K562 (cell line): ENCODE results near the gene UBE2O. TPM values are rescaled to one million over a fixed set of nuclear protein-coding genes. Genes with fewer than 3 reads are reported as not detected.

Experiments
- BHLHE40 ChIP-seq: IDR thresholded peaks from 2 replicates; pipeline ENCODE4 v1.6.1; 2011; ENCODE audit warnings: low read length, improper control_type of control experiment
- CBX5 ChIP-seq: IDR thresholded peaks from 2 replicates; pipeline ENCODE4 v1.6.1; 2014; ENCODE audit warnings: low read depth, borderline replicate concordance
- FOXM1 ChIP-seq, 2 experiments: fragments of 450-650 bp in 1 of 2; sonication (generic) in 1 of 2; formaldehyde crosslinking in 1 of 2; IDR thresholded peaks; 2 replicates each; pipeline versions ENCODE4 v1.6.1 to v1.9.0; 2017 to 2022; ENCODE audit warnings: low read depth in 2 of 2, mild to moderate bottlenecking in 2 of 2, missing genetic modification reagents in 1 of 2, moderate library complexity in 1 of 2
- MIER1 ChIP-seq: fragments of 450-650 bp; IDR thresholded peaks from 2 replicates; pipeline ENCODE4 v1.6.1; 2016; ENCODE audit warnings: antibody characterized with exemption, mild to moderate bottlenecking, low read depth
- POLR2AphosphoS5 ChIP-seq: IDR thresholded peaks from 2 replicates; pipeline ENCODE4 v1.6.1; 2011; ENCODE audit warnings: mild to moderate bottlenecking, low read depth, low read length, moderate library complexity; ENCODE audit not compliant: control insufficient read depth, insufficient read depth
- PRPF4 ChIP-seq: fragments of 200-400 bp; formaldehyde crosslinking; IDR thresholded peaks from one replicate; pipeline ENCODE4 v1.6.1; 2017; ENCODE audit warnings: low read length, low read depth, mild to moderate bottlenecking; ENCODE audit not compliant: insufficient read depth, poor library complexity, severe bottlenecking
- RCOR1 ChIP-seq, 2 experiments: IDR thresholded peaks; 2 replicates each; pipeline ENCODE4 v1.6.1; 2012; ENCODE audit warnings: low read depth in 2 of 2, low read length in 2 of 2, borderline replicate concordance in 1 of 2, improper control_type of control experiment in 1 of 2
- RNF2 ChIP-seq: sonication (generic); IDR thresholded peaks from 2 replicates; pipeline ENCODE4 v1.6.1; 2016
- TRIM24 ChIP-seq, 2 experiments: fragments of 450-650 bp; IDR thresholded peaks; 2 replicates each; pipeline ENCODE4 v1.6.1; 2016
- ZNF764 ChIP-seq: fragments of 250-450 bp; sonication (Bioruptor Pico); IDR thresholded peaks from 2 replicates; pipeline ENCODE4 v1.4.0; 2020; ENCODE audit warnings: low read depth, mild to moderate bottlenecking, moderate library complexity
- polyA plus RNA-seq, 8 experiments: library from polyadenylated mRNA; depleted of rRNA in 4 of 8; stranded (reverse) in 5 of 8; unstranded in 3 of 8; fragments of >200 nt; fragmentation: Nextera tagmentation in 2 of 8; fragmentation: Illumina TruSeq in 1 of 8; extraction: Ambion mirVana in 2 of 8; extraction: Trizol in 1 of 8; gene quantifications; 2 replicates each; pipeline versions ENCODE4 v1.2.1 to v1.2.3, GENCODE V29; 2011 to 2014; ENCODE audit warnings: inconsistent platforms in 1 of 8, missing spikeins in 1 of 8
- total RNA-seq, 7 experiments: library from RNA; depleted of rRNA in 6 of 7; stranded (reverse); fragments of >200 nt in 6 of 7; fragmentation: Illumina TruSeq in 2 of 7; extraction: Trizol in 2 of 7; gene quantifications; 2 replicates each; pipeline versions ENCODE4 v1.2.1 to v1.2.3, GENCODE V29; 2011 to 2021; ENCODE audit warnings: low replicate concordance in 1 of 7
- TF ChIP-seq, protein P1 (sequence below): sonication (generic); formaldehyde crosslinking; IDR thresholded peaks from 2 replicates; pipeline ENCODE4 v1.8.1; 2023; ENCODE audit warnings: missing genetic modification reagents, mild to moderate bottlenecking, borderline replicate concordance
- TF ChIP-seq, protein P2 (sequence below): sonication (generic); formaldehyde crosslinking; IDR thresholded peaks from 2 replicates; pipeline ENCODE4 v1.8.1; 2023; ENCODE audit warnings: mild to moderate bottlenecking, missing genetic modification reagents
- TF ChIP-seq, protein P3 (sequence below): fragments of 450-650 bp; conservative IDR thresholded peaks from 2 replicates; pipeline ENCODE4 v1.6.1; 2016; ENCODE audit warnings: missing genetic modification characterization, low read depth, mild to moderate bottlenecking, control low read depth, missing compliant biosample characterization
- TF ChIP-seq, protein P4 (sequence below): IDR thresholded peaks from 2 replicates; pipeline ENCODE4 v1.6.1; 2016; ENCODE audit warnings: missing genetic modification characterization, missing compliant biosample characterization

UBE2O gene
- total and polyA plus RNA-seq, 9 of the 15 experiments (the other 6 are each of a cell fraction or from before 2014, with no cell fraction given) = 1.6 to 39.7 (median 13.3) TPM

- TF ChIP-seq, protein P1, sequence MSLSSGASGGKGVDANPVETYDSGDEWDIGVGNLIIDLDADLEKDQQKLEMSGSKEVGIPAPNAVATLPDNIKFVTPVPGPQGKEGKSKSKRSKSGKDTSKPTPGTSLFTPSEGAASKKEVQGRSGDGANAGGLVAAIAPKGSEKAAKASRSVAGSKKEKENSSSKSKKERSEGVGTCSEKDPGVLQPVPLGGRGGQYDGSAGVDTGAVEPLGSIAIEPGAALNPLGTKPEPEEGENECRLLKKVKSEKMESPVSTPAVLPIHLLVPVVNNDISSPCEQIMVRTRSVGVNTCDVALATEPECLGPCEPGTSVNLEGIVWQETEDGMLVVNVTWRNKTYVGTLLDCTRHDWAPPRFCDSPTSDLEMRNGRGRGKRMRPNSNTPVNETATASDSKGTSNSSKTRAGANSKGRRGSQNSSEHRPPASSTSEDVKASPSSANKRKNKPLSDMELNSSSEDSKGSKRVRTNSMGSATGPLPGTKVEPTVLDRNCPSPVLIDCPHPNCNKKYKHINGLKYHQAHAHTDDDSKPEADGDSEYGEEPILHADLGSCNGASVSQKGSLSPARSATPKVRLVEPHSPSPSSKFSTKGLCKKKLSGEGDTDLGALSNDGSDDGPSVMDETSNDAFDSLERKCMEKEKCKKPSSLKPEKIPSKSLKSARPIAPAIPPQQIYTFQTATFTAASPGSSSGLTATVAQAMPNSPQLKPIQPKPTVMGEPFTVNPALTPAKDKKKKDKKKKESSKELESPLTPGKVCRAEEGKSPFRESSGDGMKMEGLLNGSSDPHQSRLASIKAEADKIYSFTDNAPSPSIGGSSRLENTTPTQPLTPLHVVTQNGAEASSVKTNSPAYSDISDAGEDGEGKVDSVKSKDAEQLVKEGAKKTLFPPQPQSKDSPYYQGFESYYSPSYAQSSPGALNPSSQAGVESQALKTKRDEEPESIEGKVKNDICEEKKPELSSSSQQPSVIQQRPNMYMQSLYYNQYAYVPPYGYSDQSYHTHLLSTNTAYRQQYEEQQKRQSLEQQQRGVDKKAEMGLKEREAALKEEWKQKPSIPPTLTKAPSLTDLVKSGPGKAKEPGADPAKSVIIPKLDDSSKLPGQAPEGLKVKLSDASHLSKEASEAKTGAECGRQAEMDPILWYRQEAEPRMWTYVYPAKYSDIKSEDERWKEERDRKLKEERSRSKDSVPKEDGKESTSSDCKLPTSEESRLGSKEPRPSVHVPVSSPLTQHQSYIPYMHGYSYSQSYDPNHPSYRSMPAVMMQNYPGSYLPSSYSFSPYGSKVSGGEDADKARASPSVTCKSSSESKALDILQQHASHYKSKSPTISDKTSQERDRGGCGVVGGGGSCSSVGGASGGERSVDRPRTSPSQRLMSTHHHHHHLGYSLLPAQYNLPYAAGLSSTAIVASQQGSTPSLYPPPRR = no peak
- no peak for TF ChIP-seq ZNF764 (CRISPR knock-in tag)
- no peak for TF ChIP-seq MIER1
- TF ChIP-seq, protein P2, sequence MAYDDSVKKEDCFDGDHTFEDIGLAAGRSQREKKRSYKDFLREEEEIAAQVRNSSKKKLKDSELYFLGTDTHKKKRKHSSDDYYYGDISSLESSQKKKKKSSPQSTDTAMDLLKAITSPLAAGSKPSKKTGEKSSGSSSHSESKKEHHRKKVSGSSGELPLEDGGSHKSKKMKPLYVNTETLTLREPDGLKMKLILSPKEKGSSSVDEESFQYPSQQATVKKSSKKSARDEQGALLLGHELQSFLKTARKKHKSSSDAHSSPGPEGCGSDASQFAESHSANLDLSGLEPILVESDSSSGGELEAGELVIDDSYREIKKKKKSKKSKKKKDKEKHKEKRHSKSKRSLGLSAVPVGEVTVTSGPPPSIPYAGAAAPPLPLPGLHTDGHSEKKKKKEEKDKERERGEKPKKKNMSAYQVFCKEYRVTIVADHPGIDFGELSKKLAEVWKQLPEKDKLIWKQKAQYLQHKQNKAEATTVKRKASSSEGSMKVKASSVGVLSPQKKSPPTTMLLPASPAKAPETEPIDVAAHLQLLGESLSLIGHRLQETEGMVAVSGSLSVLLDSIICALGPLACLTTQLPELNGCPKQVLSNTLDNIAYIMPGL = peak; percentile 96
- peak; percentile 90 for TF ChIP-seq RNF2
- TF ChIP-seq CBX5 = no peak
- TF ChIP-seq, protein P3, sequence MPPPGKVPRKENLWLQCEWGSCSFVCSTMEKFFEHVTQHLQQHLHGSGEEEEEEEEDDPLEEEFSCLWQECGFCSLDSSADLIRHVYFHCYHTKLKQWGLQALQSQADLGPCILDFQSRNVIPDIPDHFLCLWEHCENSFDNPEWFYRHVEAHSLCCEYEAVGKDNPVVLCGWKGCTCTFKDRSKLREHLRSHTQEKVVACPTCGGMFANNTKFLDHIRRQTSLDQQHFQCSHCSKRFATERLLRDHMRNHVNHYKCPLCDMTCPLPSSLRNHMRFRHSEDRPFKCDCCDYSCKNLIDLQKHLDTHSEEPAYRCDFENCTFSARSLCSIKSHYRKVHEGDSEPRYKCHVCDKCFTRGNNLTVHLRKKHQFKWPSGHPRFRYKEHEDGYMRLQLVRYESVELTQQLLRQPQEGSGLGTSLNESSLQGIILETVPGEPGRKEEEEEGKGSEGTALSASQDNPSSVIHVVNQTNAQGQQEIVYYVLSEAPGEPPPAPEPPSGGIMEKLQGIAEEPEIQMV = no peak
- TF ChIP-seq FOXM1 (IDR thresholded peaks at IDR 0.05; ENCODE audit: low read depth) = no peak
- peak; percentile 87 for TF ChIP-seq FOXM1 (CRISPR knock-in tag; IDR thresholded peaks at IDR 0.05; ENCODE audit: low read depth)
- TF ChIP-seq TRIM24 (IDR thresholded peaks at IDR 0.05) = no peak
- TF ChIP-seq PRPF4 = no peak
- TF ChIP-seq RCOR1 (IDR thresholded peaks at IDR 0.05; ENCODE audit: borderline replicate concordance in 1 of 2, low read depth in 2 of 2, low read length in 2 of 2) = peak in 1 of 2 experiments; percentile 70; a peak in 2 of 4 replicates
- TF ChIP-seq, protein P4, sequence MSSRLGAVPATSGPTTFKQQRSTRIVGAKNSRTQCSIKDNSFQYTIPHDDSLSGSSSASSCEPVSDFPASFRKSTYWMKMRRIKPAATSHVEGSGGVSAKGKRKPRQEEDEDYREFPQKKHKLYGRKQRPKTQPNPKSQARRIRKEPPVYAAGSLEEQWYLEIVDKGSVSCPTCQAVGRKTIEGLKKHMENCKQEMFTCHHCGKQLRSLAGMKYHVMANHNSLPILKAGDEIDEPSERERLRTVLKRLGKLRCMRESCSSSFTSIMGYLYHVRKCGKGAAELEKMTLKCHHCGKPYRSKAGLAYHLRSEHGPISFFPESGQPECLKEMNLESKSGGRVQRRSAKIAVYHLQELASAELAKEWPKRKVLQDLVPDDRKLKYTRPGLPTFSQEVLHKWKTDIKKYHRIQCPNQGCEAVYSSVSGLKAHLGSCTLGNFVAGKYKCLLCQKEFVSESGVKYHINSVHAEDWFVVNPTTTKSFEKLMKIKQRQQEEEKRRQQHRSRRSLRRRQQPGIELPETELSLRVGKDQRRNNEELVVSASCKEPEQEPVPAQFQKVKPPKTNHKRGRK (tag) = no peak
- no peak for TF ChIP-seq POLR2AphosphoS5
- TF ChIP-seq BHLHE40 = peak; percentile 94
Measured at GRCh38 chr17:76385892-76386786, 66.8 kb downstream of the UBE2O start (continued).
